GM03348 (cell line): ENCODE results near the gene BBX.
"Not testable (repeated sequence)": the region's sequence is repeated elsewhere in the genome, so short reads cannot be mapped to it uniquely, and the experiment has no call there.

Experiments used
- DNase-seq: peaks from one replicate; pipeline ENCODE4 v3.0.0; 2012; ENCODE audit warnings: low spot score

BBX gene

DNA sequence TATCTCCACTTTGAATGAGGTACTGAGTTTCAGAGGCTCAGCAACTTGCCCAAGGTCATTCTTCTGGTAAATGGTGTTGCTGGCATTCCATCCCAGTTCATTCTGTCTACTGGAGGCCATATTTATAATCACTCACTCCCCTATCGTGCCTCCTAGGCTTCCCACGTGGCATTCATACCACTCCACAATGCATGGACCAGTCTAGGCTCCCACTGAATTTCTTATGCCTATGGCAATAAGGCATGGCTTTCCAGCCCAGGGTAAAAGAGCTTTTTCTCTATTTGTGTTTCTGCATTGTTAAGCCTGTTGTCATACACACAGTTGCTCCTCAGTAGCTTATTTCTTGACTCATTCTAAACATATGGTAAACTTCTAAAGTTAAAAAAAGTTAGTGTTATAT lies 19.9 kb downstream of the BBX start:
- DNase-seq, result no peak

DNA sequence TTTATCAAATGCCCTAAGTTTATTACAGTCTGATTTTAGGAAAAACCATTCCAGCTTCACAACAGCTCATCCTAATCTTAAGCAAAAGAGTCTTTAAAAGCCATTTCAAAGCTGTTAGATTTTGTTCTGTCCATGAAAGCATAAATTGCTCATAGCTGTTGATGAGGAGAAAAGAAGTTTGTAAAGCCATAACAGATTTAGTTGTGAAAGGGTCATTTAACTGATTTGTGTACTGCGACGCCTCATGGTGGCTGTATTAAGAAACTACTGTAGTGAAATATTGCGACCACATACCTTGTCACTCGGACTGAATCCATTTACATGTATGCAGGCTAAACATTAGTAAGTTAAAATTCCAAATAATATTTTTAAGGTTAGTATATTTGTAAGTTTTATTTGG lies 20.9 kb downstream of the BBX start:
- no peak for DNase-seq

DNA sequence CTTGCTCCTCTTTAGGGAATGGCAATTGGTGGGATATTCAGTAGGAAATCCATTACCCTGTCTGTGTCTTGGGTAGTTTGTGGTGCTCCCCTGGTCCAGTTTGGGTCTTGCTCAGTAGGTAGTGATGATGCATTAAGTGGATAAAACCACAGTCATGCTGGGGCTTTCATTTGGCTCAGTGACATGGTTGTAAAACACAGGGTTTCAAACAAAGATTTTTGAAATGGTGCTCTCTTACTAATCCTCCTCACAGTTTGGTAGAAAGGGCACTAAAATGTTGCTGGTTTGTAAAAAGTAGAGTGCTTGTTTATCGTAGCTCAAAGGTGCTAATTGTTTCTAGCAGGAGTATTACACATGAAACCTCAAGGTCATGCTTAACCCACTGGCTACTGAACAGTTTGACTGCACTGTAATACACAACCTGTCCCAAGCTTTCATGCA lies 22.9 kb downstream of the BBX start:
- peak; percentile 14 for DNase-seq

DNA sequence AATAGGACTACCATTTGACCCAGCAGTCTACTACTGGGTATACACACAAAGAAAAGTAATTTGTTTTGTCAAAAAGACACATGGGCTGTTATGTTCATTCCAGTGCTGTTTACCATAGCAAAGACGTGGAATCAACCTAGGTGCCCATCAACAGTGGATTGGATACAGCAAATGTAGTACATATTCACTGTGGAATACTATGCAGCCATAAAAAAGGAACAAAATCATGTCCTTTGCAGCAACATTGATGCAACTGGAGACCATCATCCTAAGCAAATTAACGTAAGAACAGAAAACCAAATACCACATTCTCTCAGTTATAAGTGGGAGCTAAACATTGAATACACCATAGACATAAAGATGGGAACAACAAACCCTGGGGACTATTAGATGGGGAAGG lies 25.8 kb downstream of the BBX start:
- no peak for DNase-seq

DNA sequence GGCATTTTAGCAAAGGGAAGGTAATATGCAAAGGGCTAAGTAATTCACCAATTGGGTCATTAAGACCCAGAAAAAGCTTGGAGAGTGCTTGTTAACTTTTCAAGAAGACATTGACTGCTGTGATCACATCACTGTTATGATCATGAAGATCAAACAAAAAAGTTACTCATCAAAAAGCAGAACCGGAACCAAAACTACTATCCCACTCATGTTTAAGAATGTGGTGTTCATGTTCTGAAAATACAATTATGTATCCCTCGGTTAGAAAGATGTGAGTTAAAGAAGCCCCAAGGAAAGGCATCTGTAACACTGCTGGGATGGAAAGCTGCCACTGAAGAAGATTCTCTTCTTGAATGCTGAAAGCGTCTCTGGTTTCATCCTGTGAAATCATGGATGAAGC lies 32.6 kb downstream of the BBX start:
- DNase-seq, result no peak

DNA sequence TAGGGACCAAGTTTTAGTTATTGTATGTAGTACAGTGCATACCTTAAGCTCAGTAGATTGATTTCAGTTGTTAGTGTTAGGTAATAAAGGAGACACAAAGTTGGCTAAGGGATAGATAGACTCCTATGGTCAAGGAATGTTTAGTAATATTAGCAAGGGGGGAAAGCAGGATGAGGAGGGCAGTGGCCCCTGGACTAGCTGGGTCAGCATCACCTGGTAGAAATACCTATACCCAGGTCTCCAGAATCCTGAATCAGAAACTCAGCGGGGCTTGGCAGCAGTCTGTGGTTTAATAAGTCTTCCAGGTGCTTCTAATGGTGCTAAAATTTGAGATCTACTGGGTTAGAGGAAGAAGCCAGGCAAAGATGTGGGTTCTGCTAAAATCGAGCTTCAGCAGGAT lies 35.0 kb downstream of the BBX start:
- DNase-seq, result no peak

DNA sequence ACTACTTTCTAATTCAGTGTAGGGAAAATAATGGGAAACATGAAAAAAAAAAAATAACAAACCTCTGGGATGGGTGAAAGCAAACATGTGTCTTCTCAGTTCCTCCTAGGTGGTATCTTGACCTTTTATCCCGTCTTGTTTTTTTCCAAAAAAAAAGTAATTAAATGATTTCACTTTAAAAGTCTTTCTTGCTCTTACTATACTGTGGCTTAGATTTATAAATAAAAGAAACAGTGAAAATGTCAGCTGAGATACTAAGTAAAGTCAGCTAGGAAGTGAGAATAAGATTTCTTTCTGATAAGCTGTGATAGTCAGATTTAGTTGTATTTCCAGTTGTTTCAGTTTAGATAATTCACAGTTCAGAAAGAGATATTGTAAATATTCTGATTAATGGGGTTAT lies 37.4 kb downstream of the BBX start:
- no peak for DNase-seq

DNA sequence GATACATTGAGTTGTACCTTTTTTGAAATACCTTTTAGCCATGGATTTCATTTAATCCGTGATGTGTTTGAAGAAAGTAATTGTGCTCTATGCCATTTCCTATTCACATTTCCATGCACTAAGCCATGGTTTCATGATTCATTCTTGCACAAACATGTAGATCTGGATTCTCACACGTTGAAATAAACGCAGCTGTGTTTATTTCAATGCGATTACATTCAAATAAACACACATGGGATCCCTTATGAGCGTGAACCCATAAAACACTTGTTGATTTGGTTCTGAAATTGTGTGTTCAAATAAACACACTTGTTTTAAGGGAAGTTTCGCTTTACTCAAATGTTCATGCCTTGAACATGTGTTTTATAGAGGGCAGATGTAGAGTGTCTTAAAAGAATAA lies 39.2 kb downstream of the BBX start:
- no peak for DNase-seq

DNA sequence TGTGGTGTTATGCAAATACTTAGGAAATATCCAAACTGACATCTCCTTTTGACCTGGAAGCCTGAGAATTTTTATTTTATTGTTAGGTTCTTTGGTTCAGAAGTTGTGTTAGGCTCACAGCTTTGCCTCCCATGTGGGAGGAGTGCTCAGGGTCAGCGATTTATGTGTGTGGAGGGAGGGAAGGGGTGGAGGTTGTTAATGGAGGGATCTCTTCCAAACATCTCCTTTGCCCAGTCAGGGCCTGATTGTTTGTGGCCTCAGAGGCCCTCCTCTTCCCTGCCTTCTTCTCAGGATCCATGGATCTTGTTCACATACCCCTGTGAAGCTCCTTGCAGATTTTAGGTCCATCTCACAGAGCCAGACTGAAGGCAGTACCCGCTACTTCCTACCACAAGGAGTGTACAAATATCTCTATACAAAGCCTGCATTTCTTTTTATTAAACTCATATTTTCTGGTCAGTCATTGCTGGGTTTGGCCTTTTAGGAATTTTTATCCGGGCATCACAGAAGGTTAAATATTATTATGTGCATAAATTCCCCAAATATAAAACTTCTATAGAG lies 40.3 kb downstream of the BBX start:
- DNase-seq, result no peak

DNA sequence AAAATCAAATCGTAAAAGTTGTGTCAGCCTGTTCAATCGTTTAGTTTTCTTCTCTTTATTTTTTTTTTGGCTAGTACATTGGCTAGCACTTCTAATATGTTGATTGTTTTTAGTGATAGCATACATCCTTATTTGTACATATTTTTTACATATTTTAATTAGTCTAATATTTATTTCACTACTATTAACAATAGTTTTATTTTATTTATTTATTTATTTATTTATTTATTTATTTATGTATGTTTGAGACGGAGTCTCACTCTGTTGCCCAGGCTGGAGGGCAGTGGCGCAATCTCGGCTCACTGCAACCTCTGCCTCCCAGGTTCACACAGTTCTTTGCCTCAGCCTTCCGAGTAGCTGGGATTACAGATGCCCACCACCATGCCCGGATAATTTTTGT lies 42.5 kb downstream of the BBX start:
- DNase-seq, result not testable (repeated sequence)

DNA sequence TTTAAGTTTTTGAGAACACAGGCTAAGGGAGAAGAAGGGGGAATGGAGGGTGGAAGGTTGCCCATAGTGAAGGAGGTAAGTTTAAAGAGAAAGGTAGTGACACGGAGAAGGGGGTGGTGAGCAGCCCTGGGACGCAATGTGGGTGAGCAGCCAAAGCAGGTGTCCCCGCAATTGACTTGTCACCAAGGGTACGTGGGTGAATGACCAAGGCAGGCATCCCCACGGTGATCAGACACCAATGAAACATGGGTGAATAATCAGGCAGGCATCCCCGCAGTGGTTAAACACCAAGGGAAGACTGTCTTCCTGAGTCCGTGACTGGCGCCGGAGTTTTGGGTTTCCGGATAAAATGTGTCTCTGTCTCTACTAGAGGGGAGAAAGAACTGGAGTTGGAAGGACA lies 48.3 kb downstream of the BBX start:
- not testable (repeated sequence) for DNase-seq

DNA sequence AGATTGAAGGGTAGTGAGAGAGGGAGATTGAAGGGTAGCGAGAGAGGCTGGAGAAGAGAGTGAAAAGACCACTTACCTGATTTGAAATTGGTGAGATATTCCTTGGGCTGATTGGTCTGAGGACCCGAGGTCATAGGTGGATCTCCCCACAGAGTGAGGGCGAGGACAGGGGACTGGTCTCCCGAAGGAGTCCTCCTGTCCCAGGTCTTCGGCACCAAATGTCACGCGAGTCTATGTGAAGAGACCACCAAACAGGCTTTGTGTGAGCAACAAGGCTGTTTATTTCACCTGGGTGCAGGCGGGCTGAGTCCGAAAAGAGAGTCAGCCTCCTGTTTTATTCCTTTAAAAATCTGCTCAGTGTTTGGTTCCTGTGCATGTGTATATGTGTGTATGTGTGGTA lies 48.7 kb downstream of the BBX start:
- not testable (repeated sequence) for DNase-seq

DNA sequence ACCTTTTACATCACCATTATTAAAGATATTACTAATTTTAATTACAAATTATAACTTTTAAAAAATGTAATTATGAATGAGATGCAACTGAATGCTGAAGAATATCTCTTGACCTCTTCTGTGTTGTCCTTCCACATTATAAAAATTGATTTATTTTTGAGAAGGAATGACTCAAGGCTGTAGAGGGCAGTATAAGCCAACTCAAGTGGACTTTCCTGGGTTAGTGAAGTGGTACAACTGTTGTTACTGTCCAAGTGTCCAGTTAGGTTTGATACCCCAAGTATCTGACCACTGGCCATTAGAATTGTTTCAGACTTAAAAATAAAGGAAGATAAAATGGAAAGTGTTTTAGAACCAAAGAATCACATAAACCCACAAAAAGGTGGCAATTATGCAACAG lies 51.9 kb downstream of the BBX start:
- peak; percentile 46 for DNase-seq

DNA sequence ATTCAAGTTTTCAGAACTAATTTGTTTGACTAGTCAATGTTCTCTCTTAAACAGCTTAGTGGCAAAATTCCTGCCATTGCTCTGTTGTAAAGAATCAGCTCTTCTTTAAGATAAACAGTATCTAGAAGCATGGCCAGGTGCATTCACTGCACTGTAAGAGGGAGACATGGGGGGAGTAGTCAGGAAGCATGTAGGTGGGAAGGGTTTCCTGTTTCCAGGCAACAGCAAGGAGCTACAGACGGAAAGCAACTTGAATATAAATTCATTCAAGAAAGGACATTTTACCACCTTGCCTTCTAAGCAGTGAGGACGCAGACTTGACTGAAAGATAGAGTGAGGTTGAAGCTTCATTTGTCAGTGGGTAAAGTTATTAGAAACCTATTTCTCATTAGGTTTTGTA lies 55.3 kb downstream of the BBX start:
- DNase-seq, result no peak

DNA sequence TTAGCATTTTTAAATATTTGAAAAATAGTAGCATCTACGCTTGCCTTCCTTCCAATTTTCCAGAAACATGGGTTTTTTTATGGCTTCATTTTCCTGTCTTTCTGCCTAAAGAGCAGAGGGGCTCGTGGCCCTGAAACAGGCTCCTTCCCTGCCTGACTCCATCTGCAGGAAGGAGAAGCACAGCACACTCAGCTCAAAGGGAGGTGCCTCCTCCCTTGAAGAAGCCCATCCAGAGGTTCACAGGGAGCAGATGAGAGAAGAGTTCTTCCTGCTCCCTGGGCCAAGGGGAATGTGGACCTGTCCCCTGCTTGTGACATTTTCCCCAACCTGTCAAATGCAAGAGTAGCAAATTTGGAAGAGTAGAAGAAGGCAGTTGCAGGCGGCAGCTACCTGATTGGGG lies 55.8 kb downstream of the BBX start:
- no peak for DNase-seq

DNA sequence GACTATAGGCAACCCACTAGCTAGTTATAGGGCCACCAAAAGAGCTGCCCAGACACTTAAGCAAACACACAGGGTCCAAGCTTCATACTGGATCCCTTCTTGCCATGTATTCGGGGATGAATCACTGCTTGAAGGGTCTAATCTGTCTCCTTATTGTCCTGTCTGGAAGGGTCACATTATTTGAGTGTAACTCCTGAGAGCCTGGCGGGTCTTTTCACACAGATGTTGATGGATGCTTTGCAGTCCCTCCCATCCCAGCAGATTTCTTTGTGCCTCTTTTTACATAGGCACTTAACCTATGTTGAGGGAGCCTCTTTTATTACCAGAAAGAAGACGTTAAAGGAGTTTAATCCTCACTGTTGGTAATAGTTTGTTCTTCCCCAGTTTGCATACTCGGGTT lies 56.6 kb downstream of the BBX start:
- no peak for DNase-seq

DNA sequence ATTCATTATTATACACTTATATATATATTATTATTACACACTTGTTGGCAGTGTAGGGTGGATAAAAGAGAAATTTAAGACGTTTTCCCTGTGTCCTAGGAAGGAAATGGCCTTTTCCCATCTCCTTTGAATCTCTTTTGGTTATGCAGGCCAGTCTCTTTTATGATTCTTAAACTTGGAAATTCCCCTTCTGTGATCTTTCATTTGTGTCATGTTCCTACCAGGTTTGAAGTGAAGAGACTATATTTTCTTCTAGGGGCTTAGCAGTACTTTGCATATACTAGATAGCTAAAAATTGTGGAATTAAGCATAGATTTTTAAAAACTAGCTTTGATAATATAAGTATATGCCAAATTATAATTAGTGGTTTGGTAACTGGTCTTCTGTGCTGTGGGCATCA lies 58.5 kb downstream of the BBX start:
- DNase-seq, result no peak

DNA sequence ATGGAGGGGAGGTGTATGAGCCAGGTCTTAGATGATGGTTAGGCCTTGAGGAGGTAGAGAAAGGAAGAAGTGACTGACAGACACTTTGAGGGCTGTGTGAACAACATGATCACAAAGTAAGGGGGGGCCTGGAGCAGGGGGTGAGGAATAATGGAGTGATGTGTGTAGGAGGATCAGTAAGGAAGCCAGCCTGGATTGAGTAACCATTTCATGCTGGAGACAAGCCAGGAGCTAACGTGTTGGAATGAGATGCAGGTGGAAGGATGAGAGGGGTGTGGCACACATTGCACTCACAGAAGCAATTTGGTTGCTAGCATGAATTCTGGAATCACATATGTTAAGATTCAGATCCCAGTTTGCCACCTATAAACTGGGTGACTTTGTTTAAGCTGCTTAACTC lies 65.5 kb downstream of the BBX start:
- DNase-seq, result no peak

DNA sequence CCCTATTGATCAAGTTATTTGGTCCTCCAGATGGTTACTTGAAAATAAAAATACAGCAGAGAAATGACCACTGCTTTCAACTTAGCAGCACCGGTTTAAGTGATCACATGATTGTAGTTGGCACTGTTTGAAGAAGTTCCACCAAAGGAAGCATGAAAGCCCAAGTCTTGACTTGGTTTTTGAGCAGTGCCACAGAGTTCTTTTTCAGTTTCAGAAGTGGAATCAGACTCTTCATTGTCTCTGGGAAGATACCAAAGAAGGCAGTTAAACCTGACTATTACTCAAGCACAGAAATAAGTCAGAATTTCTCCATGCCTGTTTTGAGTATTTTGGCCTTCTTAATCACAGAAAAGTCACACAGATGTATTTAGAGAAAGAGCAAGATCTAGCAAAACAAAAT lies 66.7 kb downstream of the BBX start:
- no peak for DNase-seq

DNA sequence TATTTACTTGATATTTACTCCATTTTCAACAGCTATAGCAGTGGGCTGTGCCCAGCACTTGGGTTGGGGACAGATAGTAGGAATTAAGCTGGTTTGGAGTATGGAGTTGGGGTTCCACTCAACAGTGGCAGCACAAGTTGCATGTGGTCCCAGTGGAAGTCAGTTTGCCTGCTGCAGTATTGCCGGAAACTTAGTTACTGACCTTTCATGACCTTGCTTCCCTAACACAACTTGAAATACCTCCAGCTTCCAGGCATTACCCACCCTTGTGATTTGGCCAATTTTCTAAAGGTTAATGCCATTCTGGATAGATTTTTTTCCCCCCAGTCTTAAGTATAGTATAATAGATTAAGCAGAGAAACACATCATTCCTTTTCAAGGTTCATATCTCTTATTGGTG lies 68.0 kb downstream of the BBX start:
- DNase-seq, result no peak

DNA sequence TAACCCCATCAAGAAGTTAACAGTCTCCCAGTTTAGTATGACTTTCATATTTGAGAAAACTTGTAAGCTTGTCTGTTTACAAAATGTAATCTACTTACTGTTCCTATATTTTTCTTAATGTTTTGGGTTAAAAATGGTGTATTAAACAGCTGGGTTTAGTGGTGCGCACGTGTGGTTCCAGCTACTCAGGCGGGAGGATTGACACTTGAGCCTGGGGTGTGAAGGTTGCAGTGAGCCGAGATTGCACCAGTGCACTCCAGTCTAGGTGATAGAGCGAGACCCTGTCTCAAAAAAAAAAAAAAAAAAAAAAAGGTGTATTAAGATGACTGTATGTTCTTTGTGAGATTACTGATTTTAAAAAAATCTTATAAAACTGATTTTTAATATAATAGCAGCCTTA lies 69.3 kb downstream of the BBX start:
- no peak for DNase-seq

DNA sequence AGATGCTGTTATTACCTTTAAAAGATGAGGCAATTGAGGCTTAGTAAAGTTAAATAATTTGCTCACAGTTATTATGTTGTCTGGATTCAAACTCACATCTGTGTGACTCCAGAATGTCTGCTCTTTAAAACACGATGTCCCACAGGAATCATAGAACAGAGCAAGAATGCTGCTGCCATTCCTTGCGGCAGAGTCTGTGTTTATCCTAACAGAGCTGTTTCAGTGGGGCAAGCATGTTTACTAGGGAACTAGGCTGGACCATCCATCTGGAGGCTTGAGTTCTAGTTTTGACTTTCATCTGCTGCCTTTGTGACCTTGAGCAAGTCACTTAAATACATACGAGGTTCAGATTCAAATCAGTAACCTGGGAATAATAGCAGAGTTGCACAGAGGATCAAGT lies 72.1 kb downstream of the BBX start:
- DNase-seq, result no peak

DNA sequence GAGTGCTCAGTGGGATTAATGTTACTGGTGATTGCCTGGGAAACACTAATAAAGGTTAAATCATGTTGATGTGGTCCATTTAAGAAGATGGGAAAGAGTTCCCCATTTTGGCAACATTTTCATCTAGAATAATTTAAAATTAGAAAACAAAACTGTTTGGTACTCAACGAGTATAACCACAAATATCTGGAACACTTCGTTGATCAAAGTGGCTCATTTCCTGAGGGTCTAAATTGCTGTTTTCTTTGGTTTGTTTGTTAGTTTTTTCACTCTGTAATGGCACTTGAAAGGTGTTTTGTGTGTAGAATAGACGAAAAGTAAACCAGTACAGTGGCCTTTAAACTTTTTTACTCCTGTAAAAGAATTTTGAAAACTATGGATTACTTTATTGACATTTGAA lies 73.9 kb downstream of the BBX start:
- DNase-seq, result no peak

DNA sequence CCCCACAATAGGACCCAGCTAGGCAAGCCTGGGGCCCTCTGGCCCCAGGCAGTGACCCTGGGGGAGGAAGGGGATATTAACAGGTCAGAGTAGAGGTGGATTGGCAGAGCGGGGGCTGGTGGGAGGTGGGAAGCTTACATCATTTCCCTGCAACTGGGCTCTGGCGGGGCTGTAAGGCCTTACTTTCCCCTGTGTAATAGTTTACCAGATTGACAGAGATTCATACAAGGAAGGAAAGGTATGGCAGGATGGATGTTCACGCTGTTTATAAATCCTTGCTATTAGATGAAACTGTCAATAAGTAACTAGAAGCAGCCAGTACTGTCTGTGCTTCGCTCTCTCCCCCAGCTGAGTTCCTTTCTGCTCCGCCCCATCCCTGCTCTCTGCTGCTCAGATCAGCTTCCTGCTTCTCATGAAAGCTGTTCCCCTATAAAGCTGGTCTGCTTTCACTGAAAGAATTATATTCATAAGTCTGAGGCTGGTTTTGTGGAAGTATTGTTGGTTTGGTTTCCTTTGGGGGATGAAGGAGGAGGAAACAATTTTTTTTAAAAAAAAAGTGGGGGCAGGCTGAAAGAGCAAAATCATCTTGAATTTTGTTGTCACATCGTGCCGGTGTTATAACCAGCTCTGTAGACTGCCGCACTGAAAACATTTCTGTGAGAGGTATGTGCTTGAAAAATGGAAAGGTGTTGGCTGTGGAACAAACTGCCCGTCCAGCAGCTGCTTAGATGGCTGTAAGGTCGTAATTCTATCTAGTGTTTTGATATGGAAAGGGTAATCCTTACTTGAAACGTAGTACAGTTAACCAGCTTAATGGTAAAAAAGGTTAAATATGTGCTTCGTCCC lies 76.4 kb downstream of the BBX start:
- peak; percentile 51 for DNase-seq
